Umbilical cord (tissue), 2 donors: ENCODE measurements around the gene CD70. TPM values are rescaled to one million over a fixed set of nuclear protein-coding genes. Genes with fewer than 3 reads are reported as not detected.
"Not testable (repeated sequence)": the region's sequence is repeated elsewhere in the genome, so short reads cannot be mapped to it uniquely, and the experiment has no call there.

Source experiments
- DNase-seq: peaks from one replicate; pipeline ENCODE4 v3.0.0-alpha.2; 2015; ENCODE audit warnings: low spot score
- total RNA-seq: library from RNA; depleted of rRNA; stranded (reverse); fragments of >200 nt; gene quantifications from one replicate; pipeline ENCODE4 v1.2.3, GENCODE V29; 2014; ENCODE audit warnings: low replicate concordance; ENCODE audit not compliant: insufficient read depth

Gene CD70
- total RNA-seq, 1 donor from 2014 or later, result not detected

DNA sequence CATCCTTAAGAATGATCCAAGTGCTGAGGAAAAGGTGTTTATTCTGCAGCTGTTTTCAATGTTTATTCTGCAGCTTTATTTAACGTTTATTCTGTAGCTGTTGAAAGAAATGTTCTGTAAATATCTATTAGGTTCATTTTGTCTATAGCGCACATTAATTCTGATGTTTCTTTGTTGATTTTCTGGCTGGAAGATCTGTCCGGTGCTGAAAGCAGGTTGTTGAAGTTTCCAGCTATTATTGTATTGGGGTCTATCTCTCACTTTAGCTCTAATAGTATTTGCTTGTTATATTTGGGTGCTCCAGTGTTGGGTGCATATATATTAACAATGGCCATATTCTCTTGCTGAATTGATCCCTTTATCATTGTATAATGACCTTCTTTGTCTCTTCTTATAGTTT lies 20.2 kb downstream of the CD70 start:
- DNase-seq, result no peak

DNA sequence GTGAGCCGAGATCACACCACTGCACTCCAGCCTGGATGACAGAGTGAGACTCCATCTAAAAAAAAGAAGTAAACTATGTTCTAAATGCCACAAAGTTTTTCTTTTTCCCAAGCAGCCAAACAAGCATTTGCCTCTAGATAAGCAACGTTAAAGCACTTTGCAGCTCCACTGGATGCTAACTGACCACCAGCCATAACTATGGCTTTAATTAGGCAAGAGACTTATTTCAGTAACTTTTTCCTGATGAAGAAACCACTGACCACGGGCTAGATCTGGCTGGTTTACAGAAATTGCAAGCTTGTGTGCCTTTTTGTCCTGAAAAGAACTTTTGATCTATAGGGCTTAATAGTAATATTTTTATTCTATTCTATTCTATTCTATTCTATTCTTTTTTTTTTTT lies 22.1 kb downstream of the CD70 start:
- DNase-seq, result no peak

DNA sequence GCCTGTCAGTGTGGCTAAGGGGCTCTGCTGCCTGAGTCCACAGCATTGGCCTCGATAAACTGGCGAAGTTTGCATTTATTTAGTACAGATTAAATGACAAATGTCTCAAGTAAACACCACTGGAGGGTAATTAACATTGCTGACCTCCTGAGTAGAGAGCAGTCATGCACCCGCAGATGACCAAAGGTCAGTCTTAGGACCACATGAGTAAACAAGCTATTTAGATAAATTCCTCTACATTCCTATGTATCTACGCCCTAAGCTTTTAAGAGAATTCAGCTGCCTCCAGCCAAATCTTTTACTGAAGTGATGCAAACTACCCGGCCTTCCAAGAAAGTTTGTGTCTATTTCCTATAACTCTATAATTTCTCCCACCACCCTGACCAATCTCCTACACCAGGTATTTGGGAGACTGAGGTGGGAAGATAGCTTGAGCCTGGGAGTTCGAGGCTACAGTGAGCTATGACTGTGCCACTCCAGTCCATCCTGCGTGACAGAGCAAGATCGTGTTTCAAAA lies 22.9 kb downstream of the CD70 start:
- DNase-seq, result no peak

DNA sequence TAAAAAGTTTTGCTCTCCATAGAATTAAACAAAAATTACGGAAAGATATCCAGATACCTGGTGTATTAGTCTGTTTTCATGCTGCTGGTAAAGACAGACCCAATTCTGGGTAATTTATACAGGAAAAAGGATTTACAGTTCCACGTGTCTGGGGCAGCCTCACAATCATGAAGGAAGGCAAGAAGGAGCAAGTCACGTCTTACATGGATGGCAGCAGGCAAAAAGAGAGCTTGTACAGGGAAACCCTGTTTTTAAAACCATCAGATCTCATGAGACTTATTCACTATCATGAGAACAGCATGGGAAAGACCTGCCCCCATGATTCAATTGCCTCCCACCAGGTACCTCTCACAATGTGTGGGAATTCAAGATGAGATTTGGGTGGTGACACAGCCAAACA lies 24.2 kb downstream of the CD70 start:
- not testable (repeated sequence) for DNase-seq

DNA sequence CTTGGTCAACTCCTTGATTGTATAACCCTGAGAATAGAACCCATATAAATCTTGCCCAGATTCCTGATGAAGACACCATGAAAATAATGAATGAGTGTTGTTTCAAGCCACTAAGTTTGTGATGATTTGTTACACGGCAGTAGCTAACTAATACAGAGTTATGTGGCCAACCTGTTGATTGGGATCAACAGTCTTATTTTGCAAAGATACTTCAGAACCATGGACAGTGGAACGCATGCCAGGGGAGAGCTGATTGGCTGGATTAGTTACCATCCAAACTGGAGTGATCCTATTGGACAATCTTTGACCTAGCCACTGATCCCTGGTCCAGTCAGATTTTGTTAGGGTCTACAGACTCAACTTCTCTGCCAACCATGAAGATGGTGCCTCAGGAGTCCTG lies 26.6 kb downstream of the CD70 start:
- DNase-seq, result no peak

DNA sequence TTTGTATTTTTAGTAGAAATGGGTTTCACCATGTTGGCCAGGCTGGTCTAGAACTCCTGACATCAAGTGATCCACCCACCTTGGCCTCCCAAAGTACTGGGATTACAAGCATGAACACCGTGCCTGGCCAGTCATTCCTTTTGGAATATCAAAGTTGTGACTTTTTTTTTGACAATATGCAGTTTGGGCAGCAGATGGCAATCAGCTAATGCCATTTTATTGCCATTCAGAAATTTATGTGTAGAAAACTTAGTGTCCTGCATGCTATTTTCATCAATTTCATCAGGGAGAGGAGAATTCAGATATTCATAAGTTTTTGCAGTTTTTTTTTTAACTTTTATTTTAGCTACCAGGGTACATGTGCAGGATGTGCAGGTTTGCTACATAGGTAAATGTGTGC lies 28.5 kb downstream of the CD70 start:
- not testable (repeated sequence) for DNase-seq

DNA sequence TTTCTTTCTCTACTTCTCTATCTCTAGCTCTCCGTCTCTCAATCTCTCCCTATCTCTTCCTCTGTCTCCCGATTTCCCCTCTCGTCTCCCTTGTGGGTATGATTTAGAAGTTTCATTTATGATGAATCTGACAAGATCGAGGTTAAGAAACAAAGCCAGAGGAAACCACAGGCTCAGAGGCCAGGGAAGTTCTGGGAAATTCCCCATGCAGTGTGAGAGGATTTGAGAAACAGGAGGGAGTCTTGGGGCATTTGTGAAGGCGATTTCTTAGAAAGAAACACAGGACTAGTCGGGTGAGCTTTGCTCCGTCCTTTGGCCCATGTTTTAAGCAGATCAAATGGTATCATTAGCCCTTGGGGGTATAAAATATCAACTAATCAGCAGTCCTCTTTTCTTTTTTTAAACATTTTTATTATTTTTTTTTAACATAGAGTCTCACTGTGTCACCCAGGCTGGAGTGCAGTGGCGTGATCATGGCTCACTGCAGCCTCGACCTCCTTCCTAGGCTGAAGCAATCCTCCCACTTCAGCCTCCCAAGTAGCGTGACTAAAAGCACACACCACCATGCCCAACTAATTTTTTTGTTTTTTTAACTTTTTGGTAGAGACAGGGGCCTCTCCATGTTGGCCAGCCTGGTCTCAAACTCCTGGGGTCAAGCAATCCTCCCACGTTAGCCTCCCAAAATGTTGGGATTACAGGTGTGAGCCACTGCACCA lies 34.3 kb downstream of the CD70 start:
- no peak for DNase-seq

DNA sequence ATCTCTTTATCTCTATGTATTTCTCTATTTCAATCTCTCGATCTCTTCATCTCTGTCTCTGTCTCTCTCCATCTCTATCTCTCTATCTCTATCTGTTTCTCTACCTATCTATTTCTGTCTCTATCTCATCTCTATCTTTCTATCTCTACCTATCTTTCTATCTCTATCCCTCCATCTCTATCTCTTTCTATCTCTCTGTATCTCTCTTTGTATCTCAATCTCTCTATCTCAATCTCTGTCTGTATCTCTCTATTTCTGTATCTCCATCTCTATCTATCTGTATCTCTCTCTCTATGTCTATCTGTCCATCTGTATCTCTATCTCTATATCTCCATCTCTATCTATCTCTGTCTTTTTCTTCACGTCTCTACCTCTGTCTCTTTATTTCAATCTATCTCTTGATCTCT lies 34.9 kb downstream of the CD70 start:
- no peak for DNase-seq

DNA sequence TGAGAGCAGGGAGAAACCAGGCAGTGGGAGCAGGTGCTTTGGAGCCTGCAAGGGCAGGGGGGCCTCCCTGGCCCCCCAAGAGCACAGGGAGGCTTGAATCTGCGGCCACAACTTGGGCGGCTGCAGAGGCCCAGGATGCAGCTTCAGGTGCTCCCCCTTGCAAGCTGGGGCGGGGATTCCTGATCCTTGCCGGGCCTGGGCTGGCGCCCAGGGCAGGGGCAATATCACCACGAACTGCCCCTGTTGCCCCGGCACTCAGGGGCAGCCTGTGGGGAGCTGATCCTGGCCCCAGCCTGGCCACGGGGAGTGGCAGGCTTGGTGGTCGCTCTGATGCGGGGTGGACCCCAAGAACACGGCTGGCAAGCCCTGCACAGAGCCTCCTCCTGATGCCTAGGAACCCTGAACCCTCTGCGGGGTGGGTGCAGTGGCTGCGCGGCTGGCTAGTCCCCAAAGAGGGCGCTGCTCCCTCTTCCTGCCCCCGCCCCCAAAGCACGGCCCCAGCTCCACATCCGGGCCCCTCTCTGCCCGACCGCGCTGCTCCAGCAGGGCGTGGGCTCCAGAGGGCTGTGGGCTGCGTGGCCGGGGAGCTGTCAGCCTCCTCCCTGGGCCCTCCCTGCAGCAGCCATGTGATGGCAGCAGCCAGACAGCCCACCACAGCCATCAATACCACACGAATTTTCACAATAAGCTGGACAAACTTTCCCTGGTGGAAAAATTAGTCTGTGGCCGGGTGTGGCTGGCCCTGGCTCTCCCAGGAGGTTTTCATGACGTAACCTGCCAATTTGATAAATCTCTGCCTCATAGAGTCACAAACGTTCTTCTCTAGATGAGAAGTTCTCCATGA lies 39.1 kb downstream of the CD70 start:
- no peak for DNase-seq

DNA sequence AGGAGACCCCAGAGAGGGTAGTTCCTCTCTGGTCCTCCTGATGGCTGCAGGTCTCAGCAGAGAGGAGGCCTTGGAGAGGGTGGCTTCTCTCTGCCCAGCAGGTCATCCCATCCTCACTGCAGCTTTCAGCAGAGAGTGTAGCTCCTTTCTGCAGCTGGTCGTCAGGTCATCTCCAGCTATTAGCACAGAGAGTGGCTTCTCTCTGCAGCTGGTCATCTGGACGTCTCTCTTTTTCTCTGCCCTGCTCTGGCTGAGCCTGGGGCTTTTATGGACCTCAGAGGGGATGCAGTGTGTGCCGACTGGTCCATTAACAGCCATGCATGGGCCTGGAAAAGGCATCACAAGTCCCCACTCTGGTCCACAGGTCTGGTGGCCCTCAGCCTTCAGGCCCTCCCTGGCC lies 39.9 kb downstream of the CD70 start:
- no peak for DNase-seq

DNA sequence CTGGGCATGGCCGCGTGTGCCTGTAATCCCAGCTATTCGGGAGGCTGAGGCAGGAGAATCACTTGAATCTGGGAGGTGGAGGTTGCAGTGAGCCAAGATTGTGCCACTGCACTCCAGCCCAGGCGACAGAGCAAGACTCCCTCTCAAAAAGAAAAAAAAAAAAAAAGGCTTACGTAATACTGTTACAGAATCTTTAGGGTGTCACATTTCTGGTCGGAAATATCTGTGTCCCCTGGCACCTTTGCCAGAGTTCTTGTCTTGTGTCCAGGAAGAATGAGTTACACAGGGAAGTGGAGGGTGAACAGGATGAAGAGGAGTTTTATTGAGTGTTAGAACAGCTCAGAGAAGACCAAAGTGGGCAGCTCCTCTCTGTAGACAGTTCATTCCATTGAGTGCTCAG lies 40.3 kb downstream of the CD70 start:
- DNase-seq, result not testable (repeated sequence)

DNA sequence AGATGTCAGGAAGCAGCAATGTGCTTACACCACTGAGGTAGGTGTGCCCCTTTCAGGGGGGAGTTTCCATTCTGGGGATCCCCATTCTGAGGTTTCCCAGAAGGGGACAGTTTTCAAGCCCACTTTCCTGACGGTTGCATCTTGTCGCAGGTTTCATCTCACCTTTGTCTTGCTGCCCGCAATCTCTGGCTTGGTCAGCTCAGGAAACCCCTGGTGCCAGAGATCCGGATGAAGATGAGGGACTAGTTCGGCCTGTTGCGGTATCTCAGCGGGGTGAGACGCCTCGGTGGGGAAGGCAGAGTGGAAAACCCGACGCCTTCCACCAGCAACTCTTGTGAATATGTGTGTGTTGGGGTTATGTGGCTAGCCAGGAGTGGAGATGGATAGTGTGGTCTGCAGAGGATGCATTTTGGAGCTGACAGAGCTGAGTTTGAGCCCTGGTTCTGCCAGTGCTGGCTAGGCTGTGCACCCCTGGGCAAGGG lies 47.0 kb downstream of the CD70 start:
- DNase-seq, result no peak

DNA sequence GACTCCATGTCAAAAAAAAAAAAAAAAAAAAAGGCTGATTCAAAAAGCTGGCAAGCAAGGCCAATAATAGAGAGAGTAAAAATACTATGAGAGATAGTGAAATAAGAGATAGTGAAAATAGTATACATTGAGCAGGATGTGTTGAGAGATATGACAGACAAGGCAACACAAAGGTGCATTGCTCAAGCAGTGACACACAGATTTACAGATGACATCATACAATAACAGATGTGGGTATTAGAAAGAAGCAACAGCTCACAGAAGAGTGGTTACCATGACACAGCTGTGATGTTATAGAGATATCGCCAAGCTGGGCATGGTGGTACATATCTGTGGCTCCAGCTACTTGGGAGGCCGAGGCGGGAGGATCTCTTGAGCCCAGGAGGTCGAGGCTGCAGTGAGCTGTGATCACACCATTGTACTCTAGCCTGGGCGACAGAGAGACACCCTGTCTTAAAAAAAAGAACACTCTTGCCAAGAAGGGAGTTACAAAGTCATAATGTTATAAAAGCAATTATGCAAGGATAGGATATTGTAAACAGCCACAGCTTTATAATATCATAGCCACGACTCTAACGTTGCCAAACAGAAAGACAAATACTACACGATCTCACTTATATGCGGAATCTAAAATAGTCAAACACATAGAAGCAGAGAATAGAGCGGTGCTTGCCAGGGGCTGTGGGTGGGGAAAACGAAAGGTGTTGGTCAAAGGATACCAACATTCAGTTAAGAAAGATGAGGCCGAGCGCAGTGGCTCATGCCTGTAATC lies 49.8 kb downstream of the CD70 start:
- no peak for DNase-seq

DNA sequence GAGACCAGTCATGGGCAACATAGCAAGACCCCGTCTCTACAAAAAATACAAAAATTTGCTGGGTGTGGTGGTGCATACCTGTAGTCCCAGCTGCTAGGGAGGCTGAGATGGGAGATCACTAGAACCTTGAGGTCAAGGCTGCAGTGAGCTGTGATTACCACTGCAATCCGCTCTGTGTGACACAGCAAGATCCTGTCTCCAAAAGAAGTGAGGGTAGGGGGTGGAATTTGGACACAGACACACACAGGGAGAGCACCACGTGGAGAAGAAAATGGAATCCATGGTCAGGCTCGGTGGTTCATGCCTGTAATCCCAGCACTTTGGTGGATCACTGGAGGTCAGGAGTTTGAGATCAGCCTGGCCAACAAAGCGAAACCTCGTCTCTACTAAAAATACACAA lies 51.4 kb downstream of the CD70 start:
- DNase-seq, result no peak

Other genes with a start within 250 kb of the CD70 start
- gene CLPP, start 229.6 kb downstream of the CD70 start, total RNA-seq, result 49.4 TPM
- 97.5 TPM for gene ALKBH7, start 218.4 kb downstream of the CD70 start, total RNA-seq
- 3.1 TPM for gene PSPN, start 215.2 kb downstream of the CD70 start, total RNA-seq
- 29.4 TPM for gene GTF2F1, start 198.0 kb downstream of the CD70 start, total RNA-seq
- gene KHSRP, start 166.3 kb downstream of the CD70 start, total RNA-seq, result 42.4 TPM
- not detected for gene SLC25A41, start 157.4 kb downstream of the CD70 start, total RNA-seq
- gene SLC25A23, start 131.4 kb downstream of the CD70 start, total RNA-seq, result 26.7 TPM
- gene CRB3, start 126.9 kb downstream of the CD70 start, total RNA-seq, result 9.1 TPM
- not detected for gene DENND1C, start 109.4 kb downstream of the CD70 start, total RNA-seq
- gene TUBB4A, start 88.8 kb downstream of the CD70 start, total RNA-seq, result not detected
- not detected for gene TNFSF9, start 60.1 kb downstream of the CD70 start, total RNA-seq
- gene TNFSF14, start 79.0 kb upstream of the CD70 start, total RNA-seq, result 0.72 TPM
- 48.4 TPM for gene C3, start 129.5 kb upstream of the CD70 start, total RNA-seq
- gene GPR108, start 146.4 kb upstream of the CD70 start, total RNA-seq, result 36.8 TPM
- gene TRIP10, start 148.5 kb upstream of the CD70 start, total RNA-seq, result 79.2 TPM
- 6.3 TPM for gene SH2D3A, start 176.3 kb upstream of the CD70 start, total RNA-seq
- gene VAV1, start 181.6 kb upstream of the CD70 start, total RNA-seq, result 8.2 TPM